ENCODE measurements around the gene VPS41. TPM values are rescaled to one million over a fixed set of nuclear protein-coding genes. Genes with fewer than 3 reads are reported as not detected.

The VPS41 gene
- total and polyA plus RNA-seq, 10 of the 15 experiments (the other 5 are each of a cell fraction or from before 2014, with no cell fraction given), result 15.3 to 63.2 (median 47.0) TPM

DNA sequence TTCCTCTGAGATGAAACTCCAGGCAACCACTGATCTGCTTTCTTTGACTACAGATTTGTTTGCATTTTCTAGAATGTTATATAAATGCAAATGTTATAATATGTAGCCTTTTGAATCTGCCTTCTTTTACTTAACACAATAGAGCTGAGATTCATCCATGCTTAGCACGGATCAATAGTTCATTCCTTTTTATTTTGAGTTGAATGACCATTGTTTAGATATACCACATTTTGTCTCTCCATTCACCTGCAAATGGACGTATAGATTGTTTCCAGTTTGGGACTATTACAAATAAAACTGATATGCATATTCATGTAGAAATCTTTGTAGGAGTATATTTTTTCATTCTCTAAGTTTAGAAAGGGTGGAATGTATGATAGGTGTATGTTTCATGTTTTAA lies 57.7 kb downstream of the VPS41 start:
- in situ Hi-C loops (cut with MboI), result no loop called here
- no peak overlapping the region for H3K4me3 ChIP-seq
- 50% methylated on average over 2 of the region's 2 CpGs for WGBS (ENCODE audit: insufficient coverage, insufficient replicate concordance, low lambda C conversion rate, missing lambda C conversion rate)
- CTCF ChIA-PET, result no interaction called here
- DNase-seq (ENCODE audit: low read depth, low spot score), result no peak
- peaks cover 0 to 3% of the 10 kb centered on the region in 2 experiments; a peak in 3 of 4 replicates for H3K36me3 ChIP-seq (ENCODE audit: control insufficient read depth in 2 of 2, insufficient read depth in 2 of 2, low read length in 1 of 2)
- no peak for ATAC-seq
- no peak overlapping the region for H3K9ac ChIP-seq (ENCODE audit: control insufficient read depth, insufficient read depth, low read length)
- POLR2A ChIA-PET, result no interaction called here
- no peak overlapping the region for H2AFZ ChIP-seq (ENCODE audit: control insufficient read depth, low read depth, low read length)
- H3K9me3 ChIP-seq (replicated peaks; ENCODE audit: control insufficient read depth, insufficient read depth, low read length), result no peaks in the 10 kb centered on the region
- no TSS peak for BruUV-seq (replicated peaks)
- no peak for TF ChIP-seq IRF4 (IDR thresholded peaks at IDR 0.05; ENCODE audit: low read depth, low read length)
- TF ChIP-seq HDAC2 (IDR thresholded peaks at IDR 0.05), result no peak
- TF ChIP-seq YBX1 (IDR thresholded peaks at IDR 0.05), result no peak
- H3K4me2 ChIP-seq (ENCODE audit: control insufficient read depth, insufficient read depth), result no peak overlapping the region
- no peaks in the 10 kb centered on the region for H3K27me3 ChIP-seq (replicated peaks in 1 of 2; ENCODE audit: control insufficient read depth in 2 of 2, insufficient read depth in 2 of 2, low read length in 1 of 2)
- SMC1A ChIA-PET (ENCODE audit: uncharacterized antibody, unreplicated experiment), result no interaction called here
- peaks cover 6% of the 10 kb centered on the region; the same call in 1 of the 2 replicates for H3K4me1 ChIP-seq (ENCODE audit: control insufficient read depth, insufficient read depth, low read length)
- no peaks in the 10 kb centered on the region for H3K79me2 ChIP-seq (ENCODE audit: control insufficient read depth, insufficient read depth, low read length)
- H4K20me1 ChIP-seq (ENCODE audit: control insufficient read depth, insufficient read depth), result no peaks in the 10 kb centered on the region
- no peak overlapping the region for H3K27ac ChIP-seq (ENCODE audit: control insufficient read depth, insufficient read depth)
- RAD21 ChIA-PET (ENCODE audit: unreplicated experiment), result interaction anchor here (0.6 kb wide), 1 partner anchor 236 kb away, joined by 3 read pairs; no protein-coding TSS in a partner anchor
- intact Hi-C loops (cut with micrococcal nuclease; ENCODE audit: unreplicated experiment), result no loop called here
- no peak for FAIRE-seq

DNA sequence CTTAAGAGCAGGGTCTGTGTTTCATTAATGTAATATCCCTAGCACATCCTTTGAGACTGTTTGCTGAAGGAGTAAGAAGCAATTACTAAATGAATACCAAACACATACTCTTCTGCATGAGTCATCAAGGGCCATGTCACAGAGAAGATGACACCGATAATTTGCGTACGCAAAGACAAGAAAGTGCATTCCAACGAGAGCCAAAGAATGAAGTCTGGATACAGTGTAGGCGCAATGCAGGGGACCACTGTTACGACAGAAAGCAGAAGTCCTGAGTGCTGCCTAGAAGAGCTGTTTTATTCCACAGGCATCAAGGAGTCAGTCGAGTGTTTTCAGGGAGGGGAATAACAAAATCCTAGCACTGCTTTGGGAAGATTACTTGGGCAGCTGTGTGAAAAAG lies 62.7 kb downstream of the VPS41 start:
- Histone ChIP-seq H3K4me1 (ENCODE audit: control insufficient read depth, insufficient read depth, low read length) (no peaks in the 10 kb centered on the region), H3K9ac (ENCODE audit: control insufficient read depth, insufficient read depth, low read length) (no peak overlapping the region), H4K20me1 (ENCODE audit: control insufficient read depth, insufficient read depth) (no peaks in the 10 kb centered on the region; the same call in 1 of the 2 replicates), H2AFZ (ENCODE audit: control insufficient read depth, low read depth, low read length) (no peak overlapping the region), H3K27ac (ENCODE audit: control insufficient read depth, insufficient read depth) (no peak overlapping the region), H3K79me2 (ENCODE audit: control insufficient read depth, insufficient read depth, low read length) (no peaks in the 10 kb centered on the region), H3K4me2 (ENCODE audit: control insufficient read depth, insufficient read depth) (no peak overlapping the region), H3K9me3 (replicated peaks; ENCODE audit: control insufficient read depth, insufficient read depth, low read length) (no peaks in the 10 kb centered on the region), H3K36me3 (ENCODE audit: control insufficient read depth in 2 of 2, insufficient read depth in 2 of 2, low read length in 1 of 2) (peaks cover 0 to 3% of the 10 kb centered on the region in 2 experiments; a peak in 3 of 4 replicates), H3K27me3 (replicated peaks in 1 of 2; ENCODE audit: control insufficient read depth in 2 of 2, insufficient read depth in 2 of 2, low read length in 1 of 2) (no peaks in the 10 kb centered on the region), H3K4me3 (no peak overlapping the region)
- in situ Hi-C loops (cut with MboI) (no loop called here), intact Hi-C loops (cut with micrococcal nuclease; ENCODE audit: unreplicated experiment) (no loop called here)
- SMC1A ChIA-PET (ENCODE audit: uncharacterized antibody, unreplicated experiment), result interaction anchor here (1.2 to 1.4 kb wide), 2 partner anchors 15 to 35 kb away, joined by 3 read pairs; no protein-coding TSS in a partner anchor
- POLR2A ChIA-PET, result no interaction called here
- CTCF ChIA-PET, result no interaction called here
- RAD21 ChIA-PET (ENCODE audit: unreplicated experiment), result no interaction called here
- no peak for TF ChIP-seq EGR1 (IDR thresholded peaks at IDR 0.05; ENCODE audit: borderline replicate concordance in 1 of 2, low read depth in 2 of 2, low read length in 2 of 2)
- TF ChIP-seq NFYA (IDR thresholded peaks at IDR 0.05; ENCODE audit: borderline replicate concordance, low read depth, low read length), result no peak
- no peak for TF ChIP-seq CBX5 (IDR thresholded peaks at IDR 0.05; ENCODE audit: low read depth)
- TF ChIP-seq CHD2 (IDR thresholded peaks at IDR 0.05; ENCODE audit: borderline replicate concordance, low read depth, low read length), result no peak
- no peak for TF ChIP-seq MEF2B (IDR thresholded peaks at IDR 0.05; ENCODE audit: partially characterized antibody, poor library complexity, severe bottlenecking)
- TF ChIP-seq CBFB (IDR thresholded peaks at IDR 0.05; ENCODE audit: low read depth), result no peak
- no peak for TF ChIP-seq PAX8 (IDR thresholded peaks at IDR 0.05)
- TF ChIP-seq RCOR1 (conservative IDR thresholded peaks at IDR 0.05; ENCODE audit: low read depth, low read length), result no peak
- no peak for TF ChIP-seq PML (IDR thresholded peaks at IDR 0.05; ENCODE audit: low read length)
- no peak for TF ChIP-seq MYB (IDR thresholded peaks at IDR 0.05; ENCODE audit: borderline replicate concordance, low read depth, low read length)
- TF ChIP-seq ZSCAN29 (IDR thresholded peaks at IDR 0.05), result no peak
- TF ChIP-seq, protein P1, sequence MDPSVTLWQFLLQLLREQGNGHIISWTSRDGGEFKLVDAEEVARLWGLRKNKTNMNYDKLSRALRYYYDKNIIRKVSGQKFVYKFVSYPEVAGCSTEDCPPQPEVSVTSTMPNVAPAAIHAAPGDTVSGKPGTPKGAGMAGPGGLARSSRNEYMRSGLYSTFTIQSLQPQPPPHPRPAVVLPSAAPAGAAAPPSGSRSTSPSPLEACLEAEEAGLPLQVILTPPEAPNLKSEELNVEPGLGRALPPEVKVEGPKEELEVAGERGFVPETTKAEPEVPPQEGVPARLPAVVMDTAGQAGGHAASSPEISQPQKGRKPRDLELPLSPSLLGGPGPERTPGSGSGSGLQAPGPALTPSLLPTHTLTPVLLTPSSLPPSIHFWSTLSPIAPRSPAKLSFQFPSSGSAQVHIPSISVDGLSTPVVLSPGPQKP (IDR thresholded peaks at IDR 0.05; ENCODE audit: low read depth, low read length), result no peak
- TF ChIP-seq CBX3 (IDR thresholded peaks at IDR 0.05; ENCODE audit: borderline replicate concordance, low read depth), result no peak
- TF ChIP-seq ZZZ3 (IDR thresholded peaks at IDR 0.05; ENCODE audit: control insufficient read depth, insufficient read length, low read depth), result no peak
- TF ChIP-seq HDAC2 (IDR thresholded peaks at IDR 0.05), result no peak
- FAIRE-seq (no peak), ATAC-seq (no peak), DNase-seq (ENCODE audit: low read depth, low spot score) (no peak)
- 75% methylated on average over 7 of the region's 7 CpGs for WGBS (ENCODE audit: insufficient coverage, insufficient replicate concordance, low lambda C conversion rate, missing lambda C conversion rate)
- BruUV-seq (replicated peaks), result no TSS peak
